Prostate gland (tissue), 2 donors: ENCODE measurements around the gene SCN1B. TPM values are rescaled to one million over a fixed set of nuclear protein-coding genes. Genes with fewer than 3 reads are reported as not detected.

Source experiments
- DNase-seq: peaks from one replicate; pipeline ENCODE4 v3.0.0-alpha.2; 2019; ENCODE audit warnings: low spot score
- H3K27ac ChIP-seq, 2 donors: fragments of 200-600 bp; sonication (generic); 2 replicates each; pipeline ENCODE4 v1.5.1; 2017 to 2019
- H3K27me3 ChIP-seq: fragments of 200-600 bp; sonication (generic); replicated peaks from 2 replicates; pipeline ENCODE4 v1.5.1; 2019; ENCODE audit not compliant: insufficient read depth
- H3K36me3 ChIP-seq, 2 donors: fragments of 200-600 bp; sonication (generic); 1 replicate in 1 of 2; 2 replicates in 1 of 2; pipeline versions ENCODE4 v1.5.1 to v1.8.1; 2017 to 2019
- H3K4me1 ChIP-seq: fragments of 200-600 bp; sonication (generic); replicated peaks from 2 replicates; pipeline ENCODE4 v1.5.1; 2019
- H3K4me3 ChIP-seq, 2 donors: fragments of 200-600 bp; sonication (generic); 2 replicates each; pipeline ENCODE4 v1.5.1; 2017 to 2019
- H3K9me3 ChIP-seq: fragments of 200-600 bp; sonication (generic); 2 replicates; pipeline ENCODE4 v1.5.1; 2017
- CTCF ChIP-seq, 4 experiments: fragments of 200-600 bp in 2 of 4; fragments of 450-650 bp in 2 of 4; sonication (generic) in 2 of 4; IDR thresholded peaks; 1 replicate in 3 of 4; 2 replicates in 1 of 4; pipeline ENCODE4 v1.5.1; 2016 to 2019; ENCODE audit warnings: antibody characterized with exemption in 4 of 4, mild to moderate bottlenecking in 2 of 4, moderate library complexity in 2 of 4
- POLR2A ChIP-seq: fragments of 450-650 bp; IDR thresholded peaks from one replicate; pipeline ENCODE4 v1.6.1; 2016; ENCODE audit warnings: antibody characterized with exemption, mild to moderate bottlenecking
- POLR2AphosphoS5 ChIP-seq: sonication (generic); formaldehyde crosslinking; IDR thresholded peaks from one replicate; pipeline ENCODE4 v1.6.1; 2017; ENCODE audit warnings: antibody characterized with exemption
- WGBS: methylation state at CpG from one replicate; pipeline ENCODE4 v1.1.5; 2018; 5-methylcytosine and 5-hydroxymethylcytosine counted together
- intact Hi-C: fragments of 100-400 bp; cut with DNase I; formaldehyde crosslinking; loops from one replicate; pipeline ENCODE4 v1.14.2; 2022
- total RNA-seq, 2 donors: library from RNA; depleted of rRNA; stranded (reverse); fragments of >200 nt; gene quantifications; one replicate each; pipeline ENCODE4 v1.1.0, GENCODE V29; 2016

The SCN1B gene
- total RNA-seq, 2 donors from 2014 or later: 9.7 to 10.6 TPM

GRCh38 chr19:35075202-35076025, 45.1 kb downstream of the SCN1B start:
- no peak for DNase-seq
- Histone ChIP-seq H3K27ac (no peak overlapping the region), H3K36me3 (no peaks in the 10 kb centered on the region), H3K4me3 (no peak overlapping the region), H3K4me1 (no peaks in the 10 kb centered on the region), H3K27me3 (no peaks in the 10 kb centered on the region), H3K9me3 (no peaks in the 10 kb centered on the region)
- TF ChIP-seq POLR2A: no peak
- TF ChIP-seq POLR2AphosphoS5: no peak
- no peak for TF ChIP-seq CTCF (IDR thresholded peaks at IDR 0.05)
- 90% methylated on average over 21 of the region's 21 CpGs for WGBS
- intact Hi-C loops: no loop called here

GRCh38 chr19:35076026-35076370, 45.7 kb downstream of the SCN1B start:
- TF ChIP-seq POLR2A (no peak), POLR2AphosphoS5 (no peak), CTCF (IDR thresholded peaks at IDR 0.05) (no peak)
- DNase-seq: no peak
- H3K36me3 ChIP-seq: no peaks in the 10 kb centered on the region
- WGBS: 85% methylated on average over 6 of the region's 6 CpGs
- H3K4me3 ChIP-seq: no peak overlapping the region
- no peaks in the 10 kb centered on the region for H3K9me3 ChIP-seq
- H3K27ac ChIP-seq: no peak overlapping the region
- no peaks in the 10 kb centered on the region for H3K4me1 ChIP-seq
- no peaks in the 10 kb centered on the region for H3K27me3 ChIP-seq
- intact Hi-C loops: no loop called here

- DNase-seq: no peak
- Histone ChIP-seq H3K9me3 (no peaks in the 10 kb centered on the region), H3K36me3 (no peaks in the 10 kb centered on the region), H3K4me3 (no peak overlapping the region), H3K27me3 (no peaks in the 10 kb centered on the region), H3K27ac (no peak overlapping the region), H3K4me1 (no peaks in the 10 kb centered on the region)
- no peak for TF ChIP-seq POLR2AphosphoS5
- no peak for TF ChIP-seq POLR2A
- no peak for TF ChIP-seq CTCF (IDR thresholded peaks at IDR 0.05)
- intact Hi-C loops: no loop called here
- 70% methylated on average over 8 of the region's 8 CpGs for WGBS
These were observed 46.4 kb downstream of the SCN1B start for GRCh38 chr19:35076657-35077056.

- TF ChIP-seq CTCF (IDR thresholded peaks at IDR 0.05): no peak
- no peak for TF ChIP-seq POLR2A
- H3K27me3 ChIP-seq: no peaks in the 10 kb centered on the region
- no peaks in the 10 kb centered on the region for H3K36me3 ChIP-seq
- H3K4me1 ChIP-seq: no peaks in the 10 kb centered on the region
- no peaks in the 10 kb centered on the region for H3K9me3 ChIP-seq
- DNase-seq: no peak
- H3K27ac ChIP-seq: no peak overlapping the region
- intact Hi-C loops: no loop called here
- 87% methylated on average over 17 of the region's 17 CpGs for WGBS
- no peak overlapping the region for H3K4me3 ChIP-seq
These were observed 47.3 kb downstream of the SCN1B start for GRCh38 chr19:35077411-35078223.
